ENCODE results near the gene STRN4.

GRCh38 chr19:46674416-46675178 is 71.7 kb downstream of the STRN4 start:
- TF ChIP-seq CTCF (IDR thresholded peaks at IDR 0.05) (no peak), RFX5 (IDR thresholded peaks at IDR 0.05; ENCODE audit: low read length) (peak; percentile 100), MAX (IDR thresholded peaks at IDR 0.05; ENCODE audit: low read depth) (no peak), POLR2AphosphoS5 (IDR thresholded peaks at IDR 0.05; ENCODE audit: low read depth, low read length) (no peak), REST (IDR thresholded peaks at IDR 0.05; ENCODE audit: low read depth, low read length) (no peak), EZH2phosphoT487 (IDR thresholded peaks at IDR 0.05; ENCODE audit: borderline replicate concordance, low read depth) (no peak), EP300 (IDR thresholded peaks at IDR 0.05; ENCODE audit: borderline replicate concordance in 1 of 2, low read depth in 1 of 2, low read length in 1 of 2) (no peak), USF2 (IDR thresholded peaks at IDR 0.05; ENCODE audit: borderline replicate concordance, low read depth, low read length) (no peak), GABPA (IDR thresholded peaks at IDR 0.05; ENCODE audit: low read depth) (no peak), ZBTB33 (IDR thresholded peaks at IDR 0.05; ENCODE audit: borderline replicate concordance, low read depth) (no peak), CHD2 (IDR thresholded peaks at IDR 0.05; ENCODE audit: low read length, partially characterized antibody) (no peak), MEF2A (IDR thresholded peaks at IDR 0.05; ENCODE audit: borderline replicate concordance, low read depth) (no peak), JUND (IDR thresholded peaks at IDR 0.05) (no peak)
